K562 (cell line): Measurements from ENCODE around the gene FAM149A. TPM values are rescaled to one million over a fixed set of nuclear protein-coding genes. Genes with fewer than 3 reads are reported as not detected.

Source experiments
- FOS ChIP-seq: IDR thresholded peaks from 3 replicates; pipeline ENCODE4 v1.6.1; 2011; ENCODE audit not compliant: insufficient read length; ENCODE audit errors: extremely low read depth
- SRSF9 ChIP-seq: fragments of 200-400 bp; formaldehyde crosslinking; IDR thresholded peaks from 2 replicates; pipeline ENCODE4 v1.6.1; 2017; ENCODE audit warnings: low read depth, low read length, borderline replicate concordance
- USF2 ChIP-seq: sonication (generic); formaldehyde crosslinking; IDR thresholded peaks from 2 replicates; pipeline ENCODE4 v1.5.0; 2020; ENCODE audit warnings: missing genetic modification reagents
- ZBTB40 ChIP-seq, 2 experiments: fragments of 450-650 bp in 1 of 2; sonication (generic) in 1 of 2; formaldehyde crosslinking in 1 of 2; IDR thresholded peaks; 2 replicates each; pipeline versions ENCODE4 v1.7.1 to v1.9.0; 2016 to 2022; ENCODE audit warnings: inconsistent platforms in 1 of 2, mild to moderate bottlenecking in 1 of 2, missing genetic modification reagents in 1 of 2
- ZNF431 ChIP-seq: sonication (generic); formaldehyde crosslinking; IDR thresholded peaks from 2 replicates; pipeline ENCODE4 v1.8.0; 2022; ENCODE audit warnings: mild to moderate bottlenecking, missing genetic modification reagents
- ZNF764 ChIP-seq: fragments of 250-450 bp; sonication (Bioruptor Pico); IDR thresholded peaks from 2 replicates; pipeline ENCODE4 v1.4.0; 2020; ENCODE audit warnings: low read depth, mild to moderate bottlenecking, moderate library complexity
- polyA plus RNA-seq, 8 experiments: library from polyadenylated mRNA; depleted of rRNA in 4 of 8; stranded (reverse) in 5 of 8; unstranded in 3 of 8; fragments of >200 nt; fragmentation: Nextera tagmentation in 2 of 8; fragmentation: Illumina TruSeq in 1 of 8; extraction: Ambion mirVana in 2 of 8; extraction: Trizol in 1 of 8; gene quantifications; 2 replicates each; pipeline versions ENCODE4 v1.2.1 to v1.2.3, GENCODE V29; 2011 to 2014; ENCODE audit warnings: inconsistent platforms in 1 of 8, missing spikeins in 1 of 8
- total RNA-seq, 7 experiments: library from RNA; depleted of rRNA in 6 of 7; stranded (reverse); fragments of >200 nt in 6 of 7; fragmentation: Illumina TruSeq in 2 of 7; extraction: Trizol in 2 of 7; gene quantifications; 2 replicates each; pipeline versions ENCODE4 v1.2.1 to v1.2.3, GENCODE V29; 2011 to 2021; ENCODE audit warnings: low replicate concordance in 1 of 7

FAM149A gene
- total and polyA plus RNA-seq, 9 of the 15 experiments (the other 6 are each of a cell fraction or from before 2014, with no cell fraction given) = not detected

- TF ChIP-seq SRSF9 (no peak), ZNF431 (CRISPR knock-in tag) (no peak), FOS (no peak), ZNF764 (CRISPR knock-in tag) (no peak), USF2 (CRISPR knock-in tag) (no peak), ZBTB40 (IDR thresholded peaks at IDR 0.05) (no peak), ZBTB40 (CRISPR knock-in tag; IDR thresholded peaks at IDR 0.05) (no peak)
These were observed 22.3 kb upstream of the FAM149A start (continued) for GRCh38 chr4:186082221-186082620.
